ENCODE data around the gene INPPL1. TPM values are rescaled to one million over a fixed set of nuclear protein-coding genes. Genes with fewer than 3 reads are reported as not detected.

Gene INPPL1
- total RNA-seq, 1 experiment from 2014 or later: 214 TPM

DNA sequence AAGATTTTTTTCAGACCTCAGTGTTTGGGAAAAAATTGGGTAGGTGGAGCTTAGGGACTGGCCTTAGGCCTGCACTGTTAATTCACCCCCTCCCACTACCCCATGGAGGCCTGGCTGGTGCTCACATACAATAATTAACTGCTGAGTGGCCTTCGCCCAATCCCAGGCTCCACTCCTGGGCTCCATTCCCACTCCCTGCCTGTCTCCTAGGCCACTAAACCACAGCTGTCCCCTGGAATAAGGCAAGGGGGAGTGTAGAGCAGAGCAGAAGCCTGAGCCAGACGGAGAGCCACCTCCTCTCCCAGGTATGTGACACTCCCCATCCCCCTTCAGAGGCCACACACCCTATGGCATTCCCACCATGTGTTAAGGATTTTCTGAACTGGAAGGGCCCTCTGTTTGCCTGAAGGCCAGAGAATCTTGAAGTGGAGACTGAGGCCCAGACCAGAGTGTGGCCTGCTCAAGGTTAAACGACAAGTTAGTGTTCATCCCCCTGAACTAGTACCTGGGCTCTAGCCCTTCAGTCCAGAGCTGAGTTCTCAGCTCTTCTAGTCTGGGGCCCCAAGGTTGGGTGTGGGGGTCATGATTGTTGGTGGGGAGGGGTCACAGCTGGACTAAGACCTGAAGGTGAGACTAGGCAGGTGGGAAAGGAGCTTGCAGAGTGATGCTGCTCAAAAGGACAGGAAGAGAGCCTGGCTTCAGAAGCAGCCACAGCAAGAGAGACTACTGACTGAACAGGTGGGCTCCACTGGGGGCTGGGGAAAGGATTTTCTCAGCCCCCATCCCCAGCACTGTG is 34.9 kb upstream of the INPPL1 start:
- Histone ChIP-seq H3K27ac (ENCODE audit: insufficient read length, low read depth, low read length) (no peak overlapping the region), H3K56ac (ENCODE audit: insufficient read length, low read depth, low read length) (no peak overlapping the region), H2AK5ac (ENCODE audit: insufficient read length, low read length) (no peak overlapping the region), H3T11ph (ENCODE audit: low read length) (no peak overlapping the region), H4K20me1 (ENCODE audit: control insufficient read depth, insufficient read depth, insufficient read length) (no peaks in the 10 kb centered on the region), H2BK5ac (ENCODE audit: insufficient read length, low read length) (no peak overlapping the region), H3K9ac (ENCODE audit: extremely low read depth, insufficient read length, low read length) (no peak overlapping the region), H3K79me1 (ENCODE audit: insufficient read depth, low read depth, low read length, poor library complexity, severe bottlenecking) (no peaks in the 10 kb centered on the region), H3K23ac (ENCODE audit: insufficient read length, low read depth, low read length) (no peak overlapping the region), H2BK120ac (ENCODE audit: low read depth, low read length, poor library complexity, severe bottlenecking) (no peak overlapping the region), H3K4ac (ENCODE audit: low read depth, low read length) (no peak overlapping the region), H3K4me2 (ENCODE audit: insufficient read depth, insufficient read length, low read length) (no peak overlapping the region), H4K91ac (ENCODE audit: insufficient read length, low read depth, low read length) (no peak overlapping the region), H2BK20ac (ENCODE audit: low read depth, low read length, poor library complexity, severe bottlenecking) (no peak overlapping the region), H4K8ac (replicated peaks; ENCODE audit: insufficient read length, low read depth, low read length) (no peak overlapping the region), H3K9me3 (ENCODE audit: control insufficient read depth, low read depth, low read length) (no peaks in the 10 kb centered on the region), H3K4me1 (ENCODE audit: insufficient read depth, low read length) (no peaks in the 10 kb centered on the region), H3K18ac (ENCODE audit: insufficient read length, low read depth, low read length) (no peak overlapping the region), H3K23me2 (ENCODE audit: insufficient read length, low read depth, low read length, poor library complexity, severe bottlenecking) (no peaks in the 10 kb centered on the region), H4K5ac (ENCODE audit: insufficient read length, low read depth, low read length) (no peak overlapping the region), H3K14ac (ENCODE audit: insufficient read depth, low read length) (no peak overlapping the region), H3K27me3 (ENCODE audit: insufficient read depth, low read length) (no peaks in the 10 kb centered on the region), H2AFZ (ENCODE audit: low read length) (no peak overlapping the region), H2BK12ac (ENCODE audit: insufficient read length, low read depth, low read length) (no peak overlapping the region), H3K79me2 (ENCODE audit: insufficient read depth, low read length) (no peaks in the 10 kb centered on the region), H2BK15ac (ENCODE audit: low read depth, low read length) (no peak overlapping the region)
- Mint-ChIP-seq H3K36me3 (ENCODE audit: insufficient read depth in 1 of 3, low read depth in 3 of 3) (no peaks in the 10 kb centered on the region), H3K4me3 (no peak overlapping the region), H3K4me1 (peaks cover 15 to 25% of the 10 kb centered on the region in 2 experiments), H3K9me3 (no peaks in the 10 kb centered on the region), H3K27me3 (ENCODE audit: low read depth) (no peaks in the 10 kb centered on the region), H3K27ac (peak overlapping the region in 1 of 3 experiments; percentile 87; a peak in 1 of 7 replicates)
- WGBS (ENCODE audit: extremely low coverage, insufficient read length, low lambda C conversion rate): no CpG with 5 or more reads among the region's 3 CpGs
- TF ChIP-seq, protein P1, sequence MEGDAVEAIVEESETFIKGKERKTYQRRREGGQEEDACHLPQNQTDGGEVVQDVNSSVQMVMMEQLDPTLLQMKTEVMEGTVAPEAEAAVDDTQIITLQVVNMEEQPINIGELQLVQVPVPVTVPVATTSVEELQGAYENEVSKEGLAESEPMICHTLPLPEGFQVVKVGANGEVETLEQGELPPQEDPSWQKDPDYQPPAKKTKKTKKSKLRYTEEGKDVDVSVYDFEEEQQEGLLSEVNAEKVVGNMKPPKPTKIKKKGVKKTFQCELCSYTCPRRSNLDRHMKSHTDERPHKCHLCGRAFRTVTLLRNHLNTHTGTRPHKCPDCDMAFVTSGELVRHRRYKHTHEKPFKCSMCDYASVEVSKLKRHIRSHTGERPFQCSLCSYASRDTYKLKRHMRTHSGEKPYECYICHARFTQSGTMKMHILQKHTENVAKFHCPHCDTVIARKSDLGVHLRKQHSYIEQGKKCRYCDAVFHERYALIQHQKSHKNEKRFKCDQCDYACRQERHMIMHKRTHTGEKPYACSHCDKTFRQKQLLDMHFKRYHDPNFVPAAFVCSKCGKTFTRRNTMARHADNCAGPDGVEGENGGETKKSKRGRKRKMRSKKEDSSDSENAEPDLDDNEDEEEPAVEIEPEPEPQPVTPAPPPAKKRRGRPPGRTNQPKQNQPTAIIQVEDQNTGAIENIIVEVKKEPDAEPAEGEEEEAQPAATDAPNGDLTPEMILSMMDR (conservative IDR thresholded peaks at IDR 0.05): no peak
- no peak for DNase-seq
